ENCODE data around the gene RANBP10.

Gene RANBP10

DNA sequence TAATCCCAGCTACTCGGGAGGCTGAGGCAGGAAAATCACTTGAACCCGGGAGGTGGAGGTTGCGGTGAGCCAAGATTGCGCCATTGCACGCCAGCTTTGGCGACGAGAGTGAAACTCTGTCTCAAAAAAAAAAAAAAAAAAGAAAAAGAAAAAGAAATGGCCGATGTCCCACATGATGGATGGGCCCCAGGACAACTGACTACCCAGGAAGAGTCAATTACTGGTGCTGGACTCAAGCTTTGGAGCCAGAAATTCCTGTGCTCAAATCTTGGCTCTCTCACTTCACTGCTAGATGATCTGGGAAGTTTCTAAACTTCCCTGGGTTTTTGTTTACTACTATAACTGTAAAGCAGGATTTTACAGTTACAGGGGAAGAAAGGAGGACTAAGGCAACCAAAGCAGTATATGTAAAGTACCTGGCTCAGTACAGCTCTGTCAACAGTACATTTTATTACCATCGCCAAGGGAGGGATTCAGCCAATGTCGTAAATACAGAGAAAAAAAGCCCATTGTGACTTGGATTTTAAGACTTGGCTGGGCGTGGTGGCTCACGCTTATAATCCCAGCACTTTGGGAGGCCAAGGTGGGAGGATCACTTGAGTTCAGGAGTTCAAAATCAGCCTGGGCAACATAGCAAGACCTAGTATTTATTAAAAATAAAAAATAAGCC is 127.9 kb downstream of the RANBP10 start:
- DNase-seq (ENCODE audit: low read depth, low spot score) = no peak

DNA sequence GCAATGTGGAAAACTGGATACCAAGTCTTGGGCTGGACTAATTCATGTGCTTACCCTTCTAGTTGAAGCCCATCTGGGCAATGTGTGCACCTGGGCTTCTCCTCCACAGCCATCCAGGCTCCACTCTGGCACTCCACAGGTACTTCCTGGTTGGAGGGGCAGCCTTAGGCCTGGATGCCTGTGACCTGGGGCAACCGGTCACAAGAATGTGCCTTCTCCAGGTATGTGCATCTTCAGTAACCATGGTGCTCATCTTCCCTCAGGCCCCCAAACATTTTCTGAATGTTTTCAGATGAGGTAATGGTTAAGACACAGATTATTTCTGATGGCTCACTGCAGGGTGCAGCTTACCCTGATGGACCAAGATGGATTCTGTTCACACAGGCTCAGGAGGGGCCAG is 128.6 kb downstream of the RANBP10 start:
- no peak for DNase-seq (ENCODE audit: low read depth, low spot score)

DNA sequence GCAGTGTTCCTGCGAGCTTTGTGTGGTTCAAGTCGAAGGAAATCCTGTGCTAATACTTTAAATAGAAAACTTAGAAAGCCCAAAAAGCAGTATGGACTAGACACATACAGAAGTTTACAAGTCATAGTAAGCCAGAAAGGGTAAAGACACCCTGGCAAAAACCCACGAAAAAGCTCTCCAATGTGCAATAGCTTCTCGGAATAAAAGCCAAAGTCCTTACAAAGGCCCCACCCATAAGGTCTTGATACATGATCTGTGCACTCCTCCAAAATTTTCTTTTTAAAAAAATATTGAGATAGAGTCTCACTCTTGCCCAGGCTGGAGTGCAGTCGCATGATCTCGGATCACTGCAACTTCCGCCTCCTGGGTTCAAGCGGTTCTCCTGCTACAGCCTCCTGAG is 129.4 kb downstream of the RANBP10 start:
- DNase-seq (ENCODE audit: low read depth, low spot score) = no peak

DNA sequence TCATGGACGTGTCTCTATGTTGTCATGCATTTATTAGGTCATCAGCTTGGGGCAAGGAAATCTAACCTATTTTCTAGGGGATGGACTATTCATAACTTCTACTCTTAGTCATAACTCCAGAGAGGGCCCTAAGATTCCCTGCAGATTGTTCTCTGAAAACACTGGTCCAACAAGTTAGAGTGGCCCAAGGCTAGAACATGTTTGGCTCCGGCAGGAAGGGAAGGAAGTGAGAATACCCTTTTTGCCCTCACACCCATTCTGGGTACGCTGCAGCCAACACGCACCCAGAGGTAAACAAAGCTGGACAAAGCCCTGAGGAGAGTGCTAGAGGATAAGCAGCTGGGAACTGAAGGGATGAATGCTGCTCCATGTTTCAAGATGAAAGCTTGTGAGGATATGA is 129.8 kb downstream of the RANBP10 start:
- no peak for DNase-seq (ENCODE audit: low read depth, low spot score)

DNA sequence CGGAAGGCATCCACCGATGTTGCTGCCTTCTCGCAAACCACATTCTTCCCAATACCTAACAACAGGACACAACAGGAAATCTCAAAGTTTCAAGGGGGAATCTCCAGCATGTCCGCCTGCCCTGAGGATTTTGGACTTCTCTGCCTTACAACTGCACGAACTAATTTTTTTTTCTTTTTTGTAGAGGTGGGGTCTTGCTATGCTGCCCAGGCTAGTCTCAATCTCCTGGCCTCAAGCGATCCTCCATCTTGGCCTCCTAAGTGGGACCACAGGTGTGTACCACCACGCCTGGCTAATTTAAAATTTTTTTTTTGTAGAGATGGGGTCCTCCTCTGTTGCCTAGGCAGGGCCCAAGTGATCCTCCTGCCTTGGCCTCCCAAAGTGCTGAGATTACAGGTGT is 130.4 kb downstream of the RANBP10 start:
- DNase-seq (ENCODE audit: low read depth, low spot score) = no peak

DNA sequence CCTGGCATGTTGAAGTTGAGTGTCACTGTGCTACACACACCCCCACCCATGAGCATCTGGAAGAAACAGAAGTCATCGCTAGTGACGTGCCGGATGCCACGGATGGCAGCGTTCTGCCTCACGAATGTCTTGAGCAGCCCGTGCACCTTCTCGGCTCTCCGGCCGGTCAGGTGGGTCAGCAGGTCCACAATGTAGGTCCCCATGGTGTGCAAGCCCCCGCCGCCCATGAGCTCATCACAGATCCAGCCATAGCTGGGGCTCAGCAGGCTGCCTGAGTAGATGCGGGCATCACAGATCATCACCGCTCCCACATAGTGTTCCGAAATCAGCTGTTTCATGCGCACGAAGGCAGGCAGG is 130.8 kb downstream of the RANBP10 start:
- DNase-seq (ENCODE audit: low read depth, low spot score) = no peak

DNA sequence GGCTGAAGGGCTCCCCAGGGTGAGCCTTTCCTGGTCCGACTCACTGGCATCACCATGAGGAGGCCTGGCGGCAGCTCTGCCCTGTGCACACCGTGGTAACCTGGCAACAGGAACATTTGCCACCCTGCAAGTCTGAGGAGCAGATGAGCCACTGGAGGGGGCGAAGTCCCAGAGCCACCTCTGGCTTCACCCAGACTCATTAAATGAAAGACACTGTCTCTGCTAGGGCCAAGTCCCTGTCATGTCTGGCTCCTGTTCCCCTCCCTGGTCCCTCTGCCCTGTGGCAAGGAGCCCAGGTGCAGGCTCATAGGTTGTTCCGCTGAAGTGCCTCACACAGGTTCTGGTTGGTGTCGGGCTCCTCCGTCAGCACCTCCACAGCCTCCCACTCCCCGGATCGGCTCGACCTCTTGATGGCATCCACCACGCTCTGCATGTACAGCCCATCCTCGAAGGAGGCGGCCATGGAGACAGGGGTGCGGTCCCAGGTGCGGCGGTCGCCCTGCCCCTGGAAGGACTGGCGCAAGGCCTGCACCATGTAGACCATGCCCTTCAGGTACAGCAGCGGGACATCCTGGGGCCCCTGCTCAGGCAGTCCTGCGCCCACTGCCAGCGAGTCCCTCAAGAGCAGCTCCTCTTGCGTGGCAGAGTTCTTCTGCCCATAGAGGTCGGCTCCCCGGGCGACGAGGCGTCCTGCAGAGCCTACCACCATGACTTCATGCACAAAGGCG is 131.3 kb downstream of the RANBP10 start:
- no peak for DNase-seq (ENCODE audit: low read depth, low spot score)

DNA sequence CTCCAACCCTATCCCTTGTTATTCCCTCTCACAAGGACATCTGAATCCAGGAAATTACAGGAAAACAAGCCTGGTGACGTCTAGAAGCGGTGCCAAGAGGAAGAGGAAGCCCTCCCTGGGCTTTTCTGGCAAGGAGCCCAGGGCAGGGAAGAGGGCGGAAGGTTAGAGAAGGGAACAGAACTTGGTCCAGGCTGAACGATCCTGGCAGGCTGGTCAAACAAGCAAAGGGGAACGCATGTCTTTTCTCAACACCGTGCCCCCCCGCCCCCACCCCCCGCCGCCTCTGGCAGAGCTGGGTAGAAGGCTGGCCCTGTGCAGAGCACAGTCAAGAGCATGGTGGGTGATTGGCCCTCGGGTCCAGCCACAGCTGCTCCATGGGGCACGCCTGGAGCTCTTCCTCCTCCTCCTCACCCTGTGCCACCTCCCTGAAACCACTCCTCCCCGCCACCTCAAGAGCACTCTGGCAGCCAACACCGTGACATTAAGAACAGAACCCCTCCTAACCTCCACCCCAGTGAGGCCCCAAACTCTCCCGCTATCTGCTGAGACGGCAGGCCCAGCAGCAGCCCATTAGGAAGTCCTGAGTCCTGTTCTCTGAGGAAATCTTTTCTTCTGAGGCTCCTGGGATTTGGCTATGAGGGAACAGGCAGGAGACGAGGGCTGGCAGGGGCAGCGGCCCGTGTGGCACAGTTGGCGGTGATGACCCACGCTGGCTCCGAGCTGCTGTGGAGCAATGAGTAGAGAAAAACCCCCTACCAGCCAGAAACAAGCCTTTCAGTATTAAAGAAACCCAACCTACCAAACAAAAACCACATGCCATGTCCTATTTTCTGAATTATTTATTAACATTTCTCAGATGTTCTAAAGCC is 132.4 kb downstream of the RANBP10 start:
- DNase-seq (ENCODE audit: low read depth, low spot score) = no peak

All from brain pericyte (primary cell).